GM19099 (cell line): ENCODE measurements around the gene RBM12.

ENCODE experiments used
- POLR2A ChIP-seq: IDR thresholded peaks from 3 replicates; pipeline ENCODE4 v1.6.1; 2011; ENCODE audit warnings: low read depth; ENCODE audit not compliant: insufficient read length; ENCODE audit errors: extremely low read depth

Gene RBM12

GRCh38 chr20:35600993-35601973, 63.4 kb downstream of the RBM12 start:
- no peak for TF ChIP-seq POLR2A

- TF ChIP-seq POLR2A: no peak
Observed at GRCh38 chr20:35600176-35600992, 64.3 kb downstream of the RBM12 start.

- TF ChIP-seq POLR2A: no peak
Observed at GRCh38 chr20:35599776-35600120, 65.0 kb downstream of the RBM12 start.
